ENCODE data around the gene KLRF2.

The KLRF2 gene

DNA sequence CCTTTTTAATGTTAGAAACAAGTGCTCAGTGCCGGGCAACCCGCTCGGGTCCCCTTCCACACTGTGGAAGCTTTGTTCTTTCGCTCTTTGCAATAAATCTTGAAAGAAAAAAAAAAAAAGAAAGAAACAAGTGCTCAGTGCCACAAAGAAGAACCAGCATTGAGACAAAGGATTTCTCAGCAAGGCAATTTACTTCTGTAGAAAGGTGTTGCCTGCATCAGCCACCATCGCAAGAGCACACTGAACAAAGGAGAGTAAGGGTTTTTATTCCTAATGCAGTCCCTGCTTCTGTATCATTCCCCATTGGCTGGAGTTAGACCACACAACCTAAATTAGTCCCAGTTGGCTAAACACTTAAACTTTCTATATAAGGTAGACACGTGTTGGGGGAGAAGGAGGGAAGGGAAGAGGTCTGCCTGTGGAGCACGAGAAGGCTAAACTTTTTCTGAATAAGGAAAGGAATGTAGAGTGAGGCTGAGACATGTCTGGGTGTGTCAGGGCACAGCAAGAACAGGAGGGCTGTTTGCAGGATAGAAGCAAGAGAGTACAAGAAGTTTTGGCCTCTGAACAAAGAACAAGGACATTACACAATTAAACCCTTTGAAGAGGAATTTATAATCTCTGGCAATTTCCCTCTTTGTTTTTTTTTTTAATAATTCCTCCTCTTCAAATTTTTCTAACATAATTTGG lies 21.4 kb downstream of the KLRF2 start:
- DNase-seq (ENCODE audit: insufficient read length, low spot score): no peak
- TF ChIP-seq POLR2A (IDR thresholded peaks at IDR 0.05; ENCODE audit: low read depth, low read length): no peak
- no peak for FAIRE-seq

DNA sequence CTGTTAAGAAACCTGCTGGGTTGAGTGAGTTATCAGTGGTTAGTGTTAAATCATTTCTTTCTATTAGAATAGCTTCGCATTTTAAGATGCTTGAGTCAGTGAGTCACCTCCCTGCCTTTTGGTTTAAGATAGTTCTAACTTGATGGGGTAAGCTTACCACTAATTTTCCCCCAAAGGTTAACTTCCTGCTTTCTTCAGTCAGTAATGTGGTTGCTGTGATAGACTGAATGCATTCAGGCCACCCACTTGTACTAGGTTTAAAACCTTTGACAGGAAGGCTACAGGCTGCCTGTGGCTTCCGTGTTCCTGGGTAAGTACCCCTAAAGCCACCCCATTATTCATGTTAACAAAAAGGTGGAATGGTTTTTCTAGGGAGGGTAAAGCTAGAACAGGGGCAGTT lies 25.6 kb downstream of the KLRF2 start:
- TF ChIP-seq POLR2A (IDR thresholded peaks at IDR 0.05; ENCODE audit: low read depth, low read length): no peak
- DNase-seq (ENCODE audit: insufficient read length, low spot score): no peak
- FAIRE-seq: no peak

DNA sequence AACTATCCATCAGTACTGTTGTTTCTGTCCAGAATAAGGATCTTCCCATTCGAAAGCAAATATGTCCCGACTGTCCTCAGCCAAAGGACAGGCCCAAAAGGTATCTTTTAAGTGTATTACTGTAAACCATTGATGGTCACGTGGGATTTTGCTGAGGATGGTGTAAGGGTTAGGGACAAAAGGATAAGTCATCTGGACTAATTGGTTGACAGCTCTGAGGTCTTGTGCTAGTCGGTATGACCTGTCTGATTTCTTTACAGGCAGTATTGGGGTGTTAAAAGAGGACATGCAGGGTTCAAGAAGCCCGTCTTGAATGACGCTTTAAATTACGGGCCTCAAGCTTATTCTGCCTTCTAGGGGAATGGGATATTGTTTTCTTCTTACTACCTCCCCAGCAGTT lies 26.5 kb downstream of the KLRF2 start:
- DNase-seq (ENCODE audit: insufficient read length, low spot score) (no peak), FAIRE-seq (no peak)
- TF ChIP-seq POLR2A (IDR thresholded peaks at IDR 0.05; ENCODE audit: low read depth, low read length): no peak

DNA sequence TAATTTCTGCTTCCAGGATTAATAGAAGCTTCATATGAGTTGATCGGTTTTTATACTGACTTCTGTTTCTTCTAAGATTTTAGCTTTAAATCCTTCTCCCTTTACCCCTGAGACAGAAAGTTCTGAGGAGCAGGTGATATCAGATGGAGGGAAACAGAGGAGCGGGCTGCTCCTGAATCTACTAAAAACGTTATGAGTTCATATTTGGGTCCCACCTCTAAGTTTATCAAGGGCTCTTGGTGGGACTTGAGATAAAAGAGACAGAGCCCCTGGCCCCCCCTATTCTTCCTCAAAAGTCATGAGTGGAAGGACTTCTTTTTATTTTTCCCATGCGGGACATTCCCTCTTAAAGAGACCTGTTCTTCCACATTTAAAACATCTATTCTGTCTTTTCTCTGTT lies 27.1 kb downstream of the KLRF2 start:
- DNase-seq (ENCODE audit: insufficient read length, low spot score) (no peak), FAIRE-seq (no peak)
- TF ChIP-seq POLR2A (IDR thresholded peaks at IDR 0.05; ENCODE audit: low read depth, low read length): no peak

- no peak for FAIRE-seq
- DNase-seq (ENCODE audit: insufficient read length, low spot score): no peak
- no peak for TF ChIP-seq POLR2A (IDR thresholded peaks at IDR 0.05; ENCODE audit: low read depth, low read length)
Observed at GRCh38 chr12:9909724-9910123, 28.4 kb downstream of the KLRF2 start.

GRCh38 chr12:9910716-9911421 lies 29.6 kb downstream of the KLRF2 start:
- FAIRE-seq: no peak
- no peak for TF ChIP-seq POLR2A (IDR thresholded peaks at IDR 0.05; ENCODE audit: low read depth, low read length)
- no peak for DNase-seq (ENCODE audit: insufficient read length, low spot score)

DNA sequence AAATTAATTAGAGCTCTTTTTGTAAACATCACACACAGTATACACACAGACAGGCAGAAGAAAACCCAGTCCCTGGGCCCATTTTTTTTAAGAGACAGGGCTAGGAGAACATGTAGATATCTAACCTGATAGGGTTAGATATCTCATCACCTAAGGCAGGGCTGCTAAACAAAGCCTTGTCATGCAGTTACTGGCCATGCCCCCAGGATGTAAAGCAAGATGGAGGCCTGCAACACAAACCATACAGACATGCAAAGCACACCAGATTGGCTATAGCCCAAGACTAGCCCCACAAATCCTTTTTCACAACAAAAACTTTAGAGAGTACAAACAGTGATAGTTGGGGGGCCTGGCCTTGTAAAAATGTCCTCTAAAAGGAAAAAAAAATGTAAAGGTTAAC lies 30.4 kb downstream of the KLRF2 start:
- FAIRE-seq: no peak
- DNase-seq (ENCODE audit: insufficient read length, low spot score): no peak
- no peak for TF ChIP-seq POLR2A (IDR thresholded peaks at IDR 0.05; ENCODE audit: low read depth, low read length)

DNA sequence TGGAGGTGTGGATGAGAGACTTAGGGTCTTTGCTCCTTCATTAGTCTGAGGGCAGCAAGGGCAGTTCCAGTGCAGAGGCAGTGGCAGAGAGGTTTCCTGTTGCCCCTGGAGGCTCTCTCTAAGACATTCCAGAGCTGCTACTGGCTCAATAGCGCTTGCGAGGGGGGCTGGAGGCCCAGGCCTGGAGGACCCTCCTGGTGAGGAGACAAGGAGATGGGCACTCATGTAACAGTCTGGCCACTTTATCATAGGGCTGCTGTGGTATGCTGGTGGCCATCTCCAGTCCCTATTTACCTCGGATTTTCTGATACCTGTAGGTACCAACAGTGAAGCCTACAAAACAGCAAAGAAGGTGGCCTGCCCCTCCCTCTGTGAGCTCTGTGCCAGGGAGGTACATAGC lies 38.2 kb downstream of the KLRF2 start:
- no peak for TF ChIP-seq POLR2A (IDR thresholded peaks at IDR 0.05; ENCODE audit: low read depth, low read length)
- no peak for FAIRE-seq

GRCh38 chr12:9920451-9920850 lies 39.2 kb downstream of the KLRF2 start:
- no peak for TF ChIP-seq POLR2A (IDR thresholded peaks at IDR 0.05; ENCODE audit: low read depth, low read length)
- DNase-seq (ENCODE audit: insufficient read length, low spot score) (no peak), FAIRE-seq (no peak)

More for the DNA sequence above, 38.2 kb downstream of the KLRF2 start:
- no peak for DNase-seq (ENCODE audit: insufficient read length, low spot score)

DNA sequence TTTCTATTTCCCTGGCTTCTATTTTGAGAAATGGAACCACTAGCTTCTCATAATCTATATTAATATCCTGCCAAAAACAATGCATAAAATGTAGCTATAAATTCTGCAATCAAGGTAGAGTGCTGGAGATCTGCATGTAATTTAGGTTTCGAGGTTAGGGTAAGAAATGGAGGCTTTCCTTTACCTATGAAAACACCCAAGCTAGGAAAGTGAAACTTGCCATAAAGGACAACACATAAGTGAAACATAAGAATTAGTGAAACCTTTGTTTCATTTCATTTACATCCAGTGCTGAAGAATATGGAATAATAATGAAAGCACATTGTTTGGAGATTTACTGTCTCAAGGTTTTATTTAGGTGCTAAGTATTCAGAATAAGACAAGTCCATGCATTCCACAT lies 41.1 kb downstream of the KLRF2 start:
- DNase-seq (ENCODE audit: insufficient read length, low spot score) (no peak), FAIRE-seq (no peak)
- no peak for TF ChIP-seq POLR2A (IDR thresholded peaks at IDR 0.05; ENCODE audit: low read depth, low read length)

GRCh38 chr12:9925705-9926393 lies 44.6 kb downstream of the KLRF2 start:
- peak; percentile 92 for FAIRE-seq
- TF ChIP-seq POLR2A (IDR thresholded peaks at IDR 0.05; ENCODE audit: low read depth, low read length): no peak
- peak; percentile 9 for DNase-seq (ENCODE audit: insufficient read length, low spot score)

GRCh38 chr12:9926876-9927275 lies 45.6 kb downstream of the KLRF2 start:
- FAIRE-seq: no peak
- TF ChIP-seq POLR2A (IDR thresholded peaks at IDR 0.05; ENCODE audit: low read depth, low read length): no peak
- no peak for DNase-seq (ENCODE audit: insufficient read length, low spot score)

DNA sequence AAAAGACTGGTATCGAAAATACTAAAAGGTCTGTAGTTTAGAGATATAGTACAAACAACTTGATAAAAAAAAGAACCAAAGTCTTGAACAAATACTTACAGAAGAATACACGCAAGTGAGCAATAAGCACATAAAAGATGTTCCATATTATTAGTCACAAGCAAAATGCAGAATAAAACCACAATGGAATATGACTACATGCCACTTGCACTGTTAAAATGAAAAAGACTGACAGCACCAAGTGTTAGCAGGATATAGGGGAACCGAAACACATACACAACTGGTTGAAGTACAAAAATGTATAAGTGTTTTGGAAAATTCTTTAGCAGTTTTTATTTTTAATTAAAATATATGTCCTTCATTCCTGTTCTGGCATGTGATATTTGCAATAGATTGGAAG lies 47.3 kb downstream of the KLRF2 start:
- FAIRE-seq (no peak), DNase-seq (ENCODE audit: insufficient read length, low spot score) (no peak)
- no peak for TF ChIP-seq POLR2A (IDR thresholded peaks at IDR 0.05; ENCODE audit: low read depth, low read length)

DNA sequence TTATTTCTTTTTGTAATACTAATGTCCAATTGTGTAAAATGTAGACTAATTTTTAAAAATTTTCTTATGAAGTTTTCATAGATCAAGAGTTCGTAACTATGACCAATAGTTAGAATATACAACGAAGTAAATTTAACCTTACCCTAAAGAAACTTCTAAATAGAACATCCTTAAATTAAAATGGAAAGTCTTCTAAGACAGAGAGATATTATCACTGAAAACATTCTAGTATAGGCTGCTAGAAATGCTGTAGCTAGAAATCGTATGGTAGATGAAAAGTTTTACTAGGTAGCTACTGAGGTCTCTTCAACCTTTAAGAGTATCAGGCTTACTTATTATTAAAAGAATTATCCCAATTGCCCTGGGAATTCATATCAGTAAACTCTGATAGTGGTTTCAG lies 50.0 kb downstream of the KLRF2 start:
- no peak for FAIRE-seq
- no peak for TF ChIP-seq POLR2A (IDR thresholded peaks at IDR 0.05; ENCODE audit: low read depth, low read length)

GRCh38 chr12:9932270-9932669 lies 51.0 kb downstream of the KLRF2 start, which contains the start of gene CLEC2A:
Gene CLEC2A, minus strand, starts transcription at chr12:9932370. Its CDS starts 41 bp downstream, at chr12:9932329.
- FAIRE-seq (no peak), DNase-seq (ENCODE audit: insufficient read length, low spot score) (no peak)
- TF ChIP-seq POLR2A (IDR thresholded peaks at IDR 0.05; ENCODE audit: low read depth, low read length): no peak

More for the DNA sequence above, 50.0 kb downstream of the KLRF2 start:
- DNase-seq (ENCODE audit: insufficient read length, low spot score): no peak
